Epithelial cell of prostate (primary cell): ENCODE data around the gene TULP1.
"Not testable (repeated sequence)": the region's sequence is repeated elsewhere in the genome, so short reads cannot be mapped to it uniquely, and the experiment has no call there.

Source experiments
- DNase-seq: peaks from one replicate; pipeline ENCODE4 v3.0.0-alpha.2; 2011; ENCODE audit warnings: low read depth, low spot score
- H3K27ac ChIP-seq: fragments of 450-650 bp; 2 replicates; pipeline ENCODE4 v1.5.1; 2017; ENCODE audit warnings: mild to moderate bottlenecking

Gene TULP1

DNA sequence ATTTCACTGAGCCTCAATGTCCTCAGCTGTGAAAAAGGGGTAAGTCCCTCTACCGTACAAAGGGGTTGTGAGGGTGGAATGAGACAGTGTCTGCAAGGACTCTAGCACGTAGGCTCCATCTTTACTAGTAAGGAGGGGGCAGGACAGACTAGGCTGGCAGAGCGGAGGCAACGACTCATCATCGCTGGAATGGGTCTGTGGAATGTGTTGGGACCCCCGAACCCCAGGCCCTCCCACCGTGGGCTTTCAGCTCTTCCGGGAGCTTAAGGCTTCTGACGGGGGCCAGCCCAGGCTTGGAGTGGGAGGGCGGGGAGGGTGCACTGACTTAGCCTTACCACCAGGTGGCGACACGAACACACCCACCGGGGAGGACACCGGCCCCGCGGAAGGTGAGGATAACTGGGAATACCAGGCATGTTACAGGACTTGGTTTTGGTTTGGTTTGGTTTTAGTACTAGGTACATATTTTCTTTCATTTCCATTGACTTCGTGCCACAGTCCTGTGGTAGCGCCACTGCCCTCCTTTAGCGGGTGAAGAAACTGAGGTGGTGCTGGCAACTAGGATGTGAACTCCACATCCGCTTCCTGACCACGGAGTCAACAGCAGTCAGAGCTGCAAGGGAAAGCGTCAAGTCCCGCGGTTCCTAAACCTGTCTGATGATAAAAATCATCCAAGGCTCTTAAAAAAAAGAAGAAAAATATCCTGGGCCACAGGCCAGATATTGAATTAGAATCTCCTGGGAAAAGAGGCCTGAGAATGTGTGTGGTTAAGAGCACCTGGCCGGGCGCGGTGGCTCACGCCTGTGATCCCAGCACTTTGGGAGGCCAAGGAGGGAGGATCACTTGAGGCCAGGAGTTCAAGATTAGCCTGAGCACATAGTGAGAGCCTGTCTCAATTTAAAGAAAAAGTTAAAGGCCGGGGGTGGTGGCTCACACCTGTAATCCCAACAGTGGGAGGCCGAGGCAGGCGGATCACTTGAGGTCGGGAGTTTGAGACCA is 10.3 kb upstream of the TULP1 start:
- no peak for DNase-seq
- H3K27ac ChIP-seq, result no peak overlapping the region

DNA sequence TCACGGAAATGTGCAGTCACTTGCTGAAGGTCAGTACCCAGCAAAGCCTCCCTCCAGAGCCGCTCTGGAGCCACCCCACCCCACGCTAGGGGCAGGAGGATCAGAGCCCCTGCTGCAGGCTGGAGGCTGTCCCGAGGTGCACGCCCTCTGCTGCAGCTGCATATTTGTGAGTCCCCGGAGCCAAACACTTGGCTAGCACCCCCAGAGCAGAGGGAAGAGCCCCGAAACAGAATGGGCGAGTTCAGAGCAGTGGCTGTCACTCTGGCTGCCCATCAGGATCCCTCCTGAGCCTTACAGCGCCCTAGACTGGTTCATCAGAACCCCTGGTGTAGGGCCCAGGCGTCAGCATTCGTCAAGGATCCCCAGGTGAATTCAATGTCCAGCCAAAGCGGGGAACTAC is 9.5 kb upstream of the TULP1 start:
- no peak overlapping the region for H3K27ac ChIP-seq
- DNase-seq, result no peak

DNA sequence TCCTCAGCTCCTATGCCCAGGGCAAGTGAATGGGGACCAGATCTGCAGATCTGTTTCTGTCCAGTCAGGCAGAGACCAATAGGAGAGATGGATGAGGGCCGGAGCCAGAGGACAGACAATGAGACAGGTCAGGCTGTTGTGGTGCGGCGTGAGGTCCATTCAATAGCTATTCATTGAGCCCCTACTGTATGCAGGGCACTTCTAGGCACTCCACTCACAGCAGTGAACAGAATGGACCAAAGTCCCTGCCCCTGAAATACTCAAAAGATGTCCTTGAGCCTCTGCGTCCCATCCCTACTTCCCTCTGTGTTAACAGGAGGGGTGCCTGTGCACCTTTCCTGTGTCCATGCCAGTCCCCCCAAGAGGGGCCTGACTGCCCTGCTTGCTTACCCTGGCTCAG is 8.5 kb upstream of the TULP1 start:
- no peak for DNase-seq
- no peak overlapping the region for H3K27ac ChIP-seq

DNA sequence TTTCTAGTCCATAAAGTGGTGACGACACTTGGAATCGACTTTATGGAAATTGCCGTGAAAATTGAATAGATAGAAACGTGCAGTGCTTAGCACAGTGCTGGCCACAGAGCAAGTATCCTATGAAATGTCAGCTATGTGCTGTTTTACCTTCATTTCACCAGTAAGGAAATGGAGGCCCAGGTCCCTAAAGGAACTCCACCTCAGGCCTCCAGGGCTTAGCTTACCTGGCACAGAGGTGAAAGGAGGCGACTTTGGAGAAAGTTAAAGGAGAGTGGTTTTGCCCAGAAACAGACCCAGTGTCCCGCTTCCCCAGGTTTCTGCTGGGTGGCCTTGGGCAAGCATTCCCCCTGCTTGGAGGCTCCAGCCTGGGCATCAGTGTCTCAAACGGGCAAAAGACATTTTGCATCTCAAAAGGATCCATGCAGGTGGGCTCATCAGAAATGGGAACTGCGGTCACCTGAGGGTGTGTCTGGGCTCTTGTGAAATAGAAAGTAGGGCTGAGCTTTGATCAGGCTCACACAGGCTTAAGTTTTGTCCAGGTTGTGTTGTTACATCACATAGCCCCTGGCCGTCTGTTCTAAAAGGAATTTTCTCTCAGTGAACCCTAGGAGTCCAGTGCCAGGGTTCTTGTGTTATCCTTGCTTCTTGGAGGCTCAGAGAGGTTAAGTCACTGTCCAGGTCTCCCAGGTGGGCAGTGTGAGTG is 6.8 kb upstream of the TULP1 start:
- DNase-seq, result no peak
- no peak overlapping the region for H3K27ac ChIP-seq

DNA sequence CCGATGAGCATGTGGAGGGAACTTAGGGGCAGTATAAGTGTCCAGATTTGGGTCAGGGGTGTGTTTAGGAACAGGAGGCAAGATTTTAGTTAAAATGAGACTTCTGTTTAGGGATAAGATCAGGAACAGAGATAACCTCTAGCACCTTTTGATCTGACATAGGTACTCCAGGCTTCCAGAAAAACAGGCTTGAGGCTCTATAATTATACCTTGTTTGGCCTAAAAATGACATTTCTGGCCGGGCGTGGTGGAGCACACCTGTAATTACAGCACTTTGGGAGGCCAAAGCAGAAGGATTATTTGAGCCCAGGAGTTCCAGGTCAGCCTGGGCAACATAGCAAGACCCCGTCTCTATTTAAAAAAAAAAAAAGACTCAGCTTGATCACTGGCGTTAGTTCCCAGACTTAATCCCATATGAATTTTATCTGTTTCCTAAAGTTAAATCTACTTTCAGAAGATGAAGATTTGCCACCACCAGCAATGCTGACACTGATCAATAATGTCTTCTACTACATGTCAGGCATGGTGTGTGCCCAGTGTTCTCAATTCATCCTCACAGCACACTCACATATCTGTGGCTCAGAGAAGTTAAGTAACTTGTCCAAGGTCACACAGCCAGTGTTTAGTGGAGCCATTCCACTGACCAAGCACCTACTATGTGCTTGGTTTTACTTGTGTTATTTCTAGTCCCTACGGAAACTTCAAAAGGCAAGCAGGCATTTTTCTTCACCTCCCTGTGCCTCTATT is 6.0 kb upstream of the TULP1 start:
- H3K27ac ChIP-seq, result no peak overlapping the region
- no peak for DNase-seq

DNA sequence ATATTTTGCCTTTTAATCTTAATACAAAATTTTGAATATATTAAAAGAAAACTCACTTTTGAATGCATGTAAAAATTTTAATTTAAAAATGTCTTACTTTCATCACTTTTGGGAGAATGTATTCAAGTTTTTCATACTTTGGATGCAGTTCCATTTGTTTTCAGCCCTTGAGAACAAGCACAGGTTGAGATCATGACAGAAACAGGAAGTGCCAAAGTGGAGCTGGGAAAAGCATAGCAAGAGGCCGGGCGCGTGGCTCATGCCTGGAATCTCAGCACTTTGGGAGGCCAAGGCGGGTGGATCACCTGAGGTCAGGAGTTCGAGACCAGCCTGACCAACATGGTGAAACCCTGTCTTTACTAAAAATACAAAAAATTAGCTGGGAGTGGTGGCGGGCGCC is 5.3 kb upstream of the TULP1 start:
- not testable (repeated sequence) for DNase-seq, H3K27ac ChIP-seq

DNA sequence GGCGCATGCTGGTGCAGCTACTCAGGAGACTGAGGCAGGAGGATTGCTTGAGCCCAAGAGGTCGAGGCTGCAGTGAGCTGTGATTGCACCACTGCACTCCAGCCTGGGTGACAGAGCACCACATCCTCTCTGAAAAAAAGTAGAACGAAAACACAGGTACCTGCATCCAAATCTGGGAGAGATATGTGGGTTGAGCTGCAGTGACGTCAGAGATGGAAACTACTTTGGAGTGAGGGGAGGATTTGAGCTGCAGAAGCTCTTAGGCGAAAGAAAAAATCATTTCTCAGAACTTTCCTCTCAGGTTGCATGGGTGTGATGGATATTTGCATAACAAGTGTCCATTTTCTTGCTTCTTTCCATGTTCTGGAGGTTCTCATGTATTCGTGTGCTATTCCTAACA is 4.0 kb upstream of the TULP1 start:
- DNase-seq, result no peak

DNA sequence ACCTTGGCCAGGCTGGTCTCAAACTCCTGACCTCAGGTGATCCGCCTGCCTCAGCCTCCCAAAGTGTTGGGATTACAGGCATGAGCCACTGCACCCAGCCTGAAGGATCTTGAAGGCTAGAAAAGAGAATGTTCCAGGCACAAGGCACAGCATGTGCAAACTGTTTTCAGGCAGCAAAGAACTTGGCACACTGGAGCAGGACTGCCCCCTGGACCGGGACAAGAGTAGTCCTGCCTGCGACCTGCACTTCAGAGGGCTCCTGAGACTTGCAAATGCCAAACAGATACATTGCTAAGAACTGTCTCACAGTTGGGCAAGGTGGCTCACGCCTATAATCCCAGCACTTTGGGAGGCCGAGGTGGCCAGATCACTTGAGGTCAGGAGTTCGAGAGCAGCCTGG is 3.2 kb upstream of the TULP1 start:
- not testable (repeated sequence) for DNase-seq

More for the DNA sequence above, 4.0 kb upstream of the TULP1 start:
- H3K27ac ChIP-seq, result no peak overlapping the region

DNA sequence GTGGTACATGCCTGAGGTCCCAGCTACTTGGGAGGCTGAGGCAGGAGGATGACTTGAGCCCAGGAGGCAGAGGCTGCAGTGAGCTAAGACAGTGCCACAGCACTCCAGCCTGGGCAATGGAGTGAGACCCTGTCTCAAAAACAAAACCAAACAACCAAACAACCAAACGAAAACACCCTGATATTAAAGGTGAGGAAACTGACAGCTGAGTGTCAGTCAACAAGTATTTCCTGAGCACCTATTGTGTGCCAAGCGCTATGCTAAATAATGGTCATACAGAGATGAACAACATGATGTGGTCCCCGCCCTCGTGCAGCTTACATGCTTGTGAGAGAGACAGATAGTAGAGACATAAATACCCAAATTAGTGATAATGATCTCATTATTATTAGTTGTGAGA is 1.9 kb upstream of the TULP1 start:
- no peak for DNase-seq
- H3K27ac ChIP-seq, result no peak overlapping the region

More for the DNA sequence above, 3.2 kb upstream of the TULP1 start:
- not testable (repeated sequence) for H3K27ac ChIP-seq

DNA sequence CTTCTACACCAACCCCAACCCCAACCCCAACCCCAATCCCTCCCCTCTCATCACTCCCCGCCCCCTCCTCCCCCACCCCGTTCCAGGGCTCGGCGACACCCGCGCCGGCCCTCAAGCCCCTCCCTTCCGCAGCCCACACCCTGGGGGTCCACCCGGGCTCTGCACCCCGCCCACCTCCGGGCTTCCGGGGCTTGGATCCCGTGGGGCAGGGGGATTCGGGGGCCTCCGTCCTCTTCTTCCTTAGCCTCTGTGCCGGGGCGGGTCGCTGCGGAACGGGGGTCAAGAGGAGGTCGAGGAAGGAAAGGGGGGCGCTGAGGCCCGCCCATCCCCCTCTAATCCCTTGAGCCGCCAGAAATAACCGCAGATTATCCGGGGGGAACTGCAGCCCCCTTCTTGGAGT is 690 bp downstream of the TULP1 start:
- no peak overlapping the region for H3K27ac ChIP-seq

DNA sequence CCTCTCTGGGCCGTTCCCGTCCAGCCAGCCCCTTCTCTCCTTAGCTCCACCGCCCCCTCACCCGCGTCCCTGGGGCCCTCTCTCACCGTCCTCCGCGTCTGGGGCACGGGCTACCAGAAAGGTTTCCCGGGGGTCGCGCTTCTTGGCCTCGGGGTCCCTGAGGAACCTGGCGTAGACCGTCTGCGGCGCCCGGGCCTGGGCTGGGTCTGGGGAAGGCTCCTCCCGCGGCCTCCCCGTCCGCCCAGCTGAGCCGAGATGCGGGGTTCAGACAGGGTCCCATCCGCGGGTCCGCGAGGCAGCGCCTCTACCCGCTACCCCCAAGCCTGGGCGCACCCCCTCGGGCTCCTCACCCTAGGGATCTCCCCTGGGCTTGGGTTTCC is 1.1 kb downstream of the TULP1 start:
- DNase-seq, result no peak
- H3K27ac ChIP-seq, result no peak overlapping the region

More for the DNA sequence above, 690 bp downstream of the TULP1 start:
- DNase-seq, result no peak

DNA sequence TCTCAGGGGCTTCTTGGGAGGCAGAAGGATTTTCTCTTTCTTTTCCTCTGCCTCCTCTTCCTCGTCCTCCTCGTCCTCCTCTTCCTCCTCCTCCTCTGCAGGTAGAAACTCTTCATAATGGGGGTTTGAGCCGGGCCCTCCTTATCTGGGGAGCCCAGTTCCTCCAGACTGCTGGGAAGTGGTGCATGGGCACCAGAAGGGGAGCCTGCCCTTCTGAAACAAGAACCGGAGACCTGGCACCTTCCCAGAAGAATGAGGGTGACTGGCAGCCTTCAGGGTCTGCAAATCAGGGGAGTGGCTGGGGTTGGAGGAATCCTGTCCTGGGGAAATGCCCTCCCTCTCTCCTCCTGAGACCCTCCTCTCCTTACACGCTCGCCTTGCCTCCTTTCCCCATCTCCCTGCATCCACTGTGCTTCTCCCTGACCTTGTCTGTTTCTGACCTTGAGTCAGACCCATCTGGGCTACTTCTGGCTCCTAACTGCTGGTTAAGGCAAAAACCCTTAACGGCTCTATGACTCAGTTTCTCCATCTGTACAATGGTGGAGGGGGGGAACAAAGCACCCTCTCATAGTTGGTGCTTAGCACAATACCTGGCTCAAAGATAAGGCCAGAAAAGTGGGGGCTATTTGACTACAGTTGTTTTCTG is 1.7 kb downstream of the TULP1 start:
- H3K27ac ChIP-seq, result no peak overlapping the region
- no peak for DNase-seq

DNA sequence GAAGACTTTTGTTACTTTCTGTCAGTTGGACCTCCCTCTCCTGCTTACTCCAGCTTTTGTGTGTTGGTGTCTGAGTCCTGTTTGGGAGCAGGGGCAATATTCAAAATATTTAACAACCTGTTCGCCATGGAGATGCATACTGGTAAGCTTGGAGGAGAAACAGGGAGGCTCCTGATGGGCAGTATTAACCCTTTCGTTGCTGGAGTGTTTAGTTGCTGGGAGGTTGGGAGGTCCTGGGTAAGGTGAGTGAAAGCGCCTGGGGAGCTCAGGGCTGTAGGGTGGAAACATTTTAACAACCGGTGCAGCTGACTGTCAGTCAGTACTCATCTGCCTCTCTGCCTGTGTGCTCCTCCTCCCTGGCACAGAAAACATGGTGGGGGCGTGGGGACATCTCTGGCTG is 4.2 kb downstream of the TULP1 start:
- DNase-seq, result no peak
- H3K27ac ChIP-seq, result no peak overlapping the region

DNA sequence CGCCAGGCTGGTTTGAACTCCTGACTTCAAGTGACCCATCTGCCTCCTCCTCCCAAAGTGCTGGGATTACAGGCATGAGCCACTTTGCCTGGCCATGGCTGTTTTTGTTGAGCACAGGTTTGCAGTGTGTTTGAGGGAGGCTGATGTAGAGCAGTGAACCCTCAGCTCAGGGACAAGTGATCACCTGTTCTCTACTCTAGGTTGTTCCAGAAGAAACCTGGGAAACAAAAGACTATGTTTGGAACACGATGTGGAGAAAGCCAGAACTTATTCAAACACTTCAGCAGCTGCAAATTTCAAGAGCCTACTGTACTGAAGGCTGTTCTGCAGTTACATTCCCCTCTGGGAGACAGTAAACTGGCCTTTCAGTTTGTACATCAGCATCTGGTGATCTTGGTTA is 4.7 kb downstream of the TULP1 start:
- no peak for DNase-seq
- no peak overlapping the region for H3K27ac ChIP-seq

DNA sequence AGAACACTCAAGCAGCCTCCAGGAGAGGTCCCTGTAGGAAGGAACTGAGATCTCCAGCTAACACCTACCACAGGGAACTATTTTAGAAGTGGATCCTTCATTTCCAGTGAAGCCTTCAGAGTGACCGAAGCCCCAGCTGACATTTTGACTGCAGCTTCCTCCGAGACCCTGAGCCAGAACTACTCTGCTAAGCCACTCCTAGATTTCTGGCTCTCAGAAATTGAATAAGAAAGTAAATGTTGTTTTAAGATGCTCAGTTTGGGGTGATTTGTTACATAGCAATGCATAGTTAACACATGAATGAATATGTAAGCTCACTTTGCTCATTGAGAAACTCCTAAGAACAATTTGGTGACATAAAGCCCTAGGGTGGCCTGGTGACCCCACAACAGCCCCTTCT is 5.5 kb downstream of the TULP1 start:
- no peak overlapping the region for H3K27ac ChIP-seq
- DNase-seq, result no peak

DNA sequence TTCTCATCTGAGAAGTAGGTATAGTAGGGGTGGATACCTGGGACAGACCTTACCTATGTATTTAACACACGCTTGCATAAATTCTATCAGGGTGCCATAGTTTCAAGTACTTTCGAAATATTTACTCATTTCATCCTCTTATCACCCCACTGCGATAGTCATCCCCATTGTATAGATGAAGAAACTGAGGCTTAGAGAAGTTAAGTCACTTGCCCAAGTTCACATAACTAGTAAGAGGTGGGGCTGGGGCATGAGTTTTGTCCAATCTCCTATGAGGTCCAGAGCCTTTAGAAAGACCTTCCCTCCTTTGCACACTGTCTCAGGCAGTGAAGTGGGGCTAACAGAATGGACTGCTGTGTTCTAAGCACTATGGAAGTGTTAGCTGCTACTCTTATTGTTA is 6.2 kb downstream of the TULP1 start:
- no peak for DNase-seq
- no peak overlapping the region for H3K27ac ChIP-seq

DNA sequence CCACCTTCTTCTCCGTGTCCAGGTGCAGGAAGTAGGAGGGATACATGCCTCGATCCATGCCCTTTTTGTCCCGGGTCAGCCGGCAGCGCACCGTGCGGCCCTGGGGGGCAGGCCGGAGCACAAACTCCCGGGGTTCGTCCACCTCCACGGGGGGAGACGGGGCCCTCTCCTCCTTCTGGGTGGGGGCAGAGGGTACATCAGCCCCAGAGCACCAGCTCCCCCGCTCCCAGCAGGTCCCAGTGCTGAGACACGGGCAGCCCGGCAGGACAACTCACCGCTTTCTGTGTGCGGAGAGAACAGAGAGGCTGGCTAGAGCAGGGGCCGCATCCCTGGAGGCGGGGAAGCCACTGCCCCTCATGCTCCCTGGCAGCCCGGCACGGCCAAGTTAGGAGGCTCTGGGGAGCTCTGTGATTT is 6.7 kb downstream of the TULP1 start:
- DNase-seq, result no peak

DNA sequence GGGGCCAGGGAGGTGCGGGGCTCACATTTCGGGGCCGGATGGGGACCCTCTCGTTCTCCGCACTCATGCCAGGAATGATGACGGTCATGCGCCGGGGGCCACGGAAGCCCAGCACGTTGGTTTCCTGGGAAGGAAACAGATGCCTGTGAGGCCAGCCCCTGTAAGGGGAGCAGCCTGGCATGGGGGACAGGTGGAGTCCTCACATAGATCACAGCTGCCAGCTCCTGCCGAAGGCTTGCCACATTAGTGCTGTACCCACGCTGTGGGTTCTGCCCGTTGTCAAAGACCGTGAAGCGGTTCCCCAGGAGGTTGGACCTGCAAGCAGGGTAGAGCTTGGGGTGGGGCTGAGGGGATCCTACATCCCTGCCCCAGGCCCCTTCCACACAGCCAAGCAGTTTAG is 9.2 kb downstream of the TULP1 start:
- DNase-seq, result no peak
- H3K27ac ChIP-seq, result no peak overlapping the region

More for the DNA sequence above, 6.7 kb downstream of the TULP1 start:
- H3K27ac ChIP-seq, result no peak overlapping the region

DNA sequence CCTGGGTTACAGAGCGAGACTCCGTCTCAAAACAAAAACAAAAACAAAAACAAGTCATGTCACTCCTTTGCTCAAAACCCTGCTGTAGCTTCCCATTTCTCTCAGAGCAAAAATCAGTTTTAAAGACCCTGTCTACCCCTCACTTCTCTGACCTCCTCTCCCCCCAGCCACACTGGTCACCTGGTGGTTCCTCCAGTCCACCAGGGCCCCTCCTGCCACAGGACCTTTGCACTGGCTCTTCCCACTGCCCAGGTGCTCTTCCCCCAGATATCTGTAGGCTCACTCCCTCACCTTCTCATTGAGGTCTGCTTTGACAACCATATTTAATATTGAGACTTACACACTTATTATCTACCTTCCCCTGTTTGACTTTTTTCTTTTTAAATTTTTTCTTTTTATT is 10.9 kb downstream of the TULP1 start:
- no peak for DNase-seq
- no peak overlapping the region for H3K27ac ChIP-seq

DNA sequence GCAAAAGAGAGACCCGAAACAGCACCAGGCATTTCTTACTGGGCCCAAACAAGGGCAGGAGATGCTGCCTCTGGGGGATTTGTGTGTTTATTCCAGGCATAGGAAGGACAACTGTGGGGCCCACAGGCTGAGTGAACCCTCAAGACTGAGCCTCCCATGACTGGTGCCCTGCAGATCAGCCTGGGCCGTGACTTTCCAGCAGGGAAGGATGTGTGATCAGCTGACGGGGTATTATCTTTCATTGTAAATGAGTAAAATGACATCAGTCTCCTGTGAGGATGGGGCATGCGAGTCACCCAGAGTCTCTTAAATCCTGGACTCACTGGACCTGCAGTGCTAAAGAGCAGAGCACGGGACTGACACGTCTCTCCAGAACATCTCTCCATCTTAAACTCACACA is 11.9 kb downstream of the TULP1 start:
- no peak for DNase-seq
- H3K27ac ChIP-seq, result peak overlapping the region; percentile 17
